ENCODE measurements around the gene KCNH2. TPM values are rescaled to one million over a fixed set of nuclear protein-coding genes. Genes with fewer than 3 reads are reported as not detected.

The KCNH2 gene
- total RNA-seq, 1 experiment from 2014 or later, result 0.84 TPM

- intact Hi-C loops (cut with micrococcal nuclease), result no loop called here
- TF ChIP-seq CTCF (conservative IDR thresholded peaks at IDR 0.05; ENCODE audit: low read depth, low read length), result no peak
- no peak for TF ChIP-seq EZH2 (IDR thresholded peaks at IDR 0.05; ENCODE audit: low read length, unreplicated experiment)
- POLR2A ChIA-PET (ENCODE audit: unreplicated experiment), result no interaction called here
- Histone ChIP-seq H3K9me3 (ENCODE audit: low read length) (no peaks in the 10 kb centered on the region), H3K9ac (ENCODE audit: low read length) (no peak overlapping the region), H2AFZ (ENCODE audit: low read length) (no peak overlapping the region), H3K79me2 (ENCODE audit: low read length) (no peaks in the 10 kb centered on the region), H3K36me3 (ENCODE audit: low read depth, low read length) (no peaks in the 10 kb centered on the region), H3F3A (ENCODE audit: low read length, unreplicated experiment) (no peaks in the 10 kb centered on the region), H3K4me2 (ENCODE audit: low read length) (no peak overlapping the region), H3K4me1 (ENCODE audit: insufficient read depth, low read length) (no peaks in the 10 kb centered on the region), H4K20me1 (ENCODE audit: low read length) (no peaks in the 10 kb centered on the region), H3K27ac (ENCODE audit: low read length) (no peak overlapping the region), H3K4me3 (ENCODE audit: low read length) (no peak overlapping the region), H3K9me2 (replicated peaks; ENCODE audit: low read length) (no peaks in the 10 kb centered on the region), H3K27me3 (ENCODE audit: low read length) (peaks cover 29% of the 10 kb centered on the region)
- no TSS peak for BruUV-seq (replicated peaks)
- no peak for DNase-seq
- no peak for ATAC-seq
- CTCF ChIA-PET, result no interaction called here
Measured at GRCh38 chr7:150982351-150982750, 4.2 kb upstream of the KCNH2 start.

- TF ChIP-seq EZH2 (IDR thresholded peaks at IDR 0.05; ENCODE audit: low read length, unreplicated experiment) (no peak), CTCF (conservative IDR thresholded peaks at IDR 0.05; ENCODE audit: low read depth, low read length) (no peak), EZH2phosphoT487 (IDR thresholded peaks at IDR 0.05; ENCODE audit: borderline replicate concordance, low read length) (no peak)
- BruUV-seq (replicated peaks), result no TSS peak
- Histone ChIP-seq H3K27me3 (ENCODE audit: low read length) (peaks cover 33% of the 10 kb centered on the region), H3K9ac (ENCODE audit: low read length) (no peak overlapping the region), H3K9me2 (replicated peaks; ENCODE audit: low read length) (no peaks in the 10 kb centered on the region), H2AFZ (ENCODE audit: low read length) (no peak overlapping the region), H3K4me3 (ENCODE audit: low read length) (no peak overlapping the region), H3K79me2 (ENCODE audit: low read length) (no peaks in the 10 kb centered on the region), H3F3A (ENCODE audit: low read length, unreplicated experiment) (no peaks in the 10 kb centered on the region), H3K4me1 (ENCODE audit: insufficient read depth, low read length) (no peaks in the 10 kb centered on the region), H3K9me3 (ENCODE audit: low read length) (no peaks in the 10 kb centered on the region), H3K4me2 (ENCODE audit: low read length) (no peak overlapping the region), H3K36me3 (ENCODE audit: low read depth, low read length) (no peaks in the 10 kb centered on the region), H3K27ac (ENCODE audit: low read length) (no peak overlapping the region), H4K20me1 (ENCODE audit: low read length) (no peaks in the 10 kb centered on the region)
- DNase-seq (no peak), ATAC-seq (no peak)
- POLR2A ChIA-PET (ENCODE audit: unreplicated experiment), result no interaction called here
- CTCF ChIA-PET, result no interaction called here
- intact Hi-C loops (cut with micrococcal nuclease), result no loop called here
Measured at GRCh38 chr7:150981644-150982043, 3.5 kb upstream of the KCNH2 start.

- BruUV-seq (replicated peaks), result no TSS peak
- no peak for DNase-seq
- no peaks in the 10 kb centered on the region for H3K9me3 ChIP-seq (ENCODE audit: low read length)
- no peaks in the 10 kb centered on the region for H3K4me1 ChIP-seq (ENCODE audit: insufficient read depth, low read length)
- no peaks in the 10 kb centered on the region for H3K36me3 ChIP-seq (ENCODE audit: low read depth, low read length)
- peaks cover 33% of the 10 kb centered on the region for H3K27me3 ChIP-seq (ENCODE audit: low read length)
- no peak overlapping the region for H3K4me2 ChIP-seq (ENCODE audit: low read length)
- H2AFZ ChIP-seq (ENCODE audit: low read length), result no peak overlapping the region
- intact Hi-C loops (cut with micrococcal nuclease), result no loop called here
- no peak overlapping the region for H3K4me3 ChIP-seq (ENCODE audit: low read length)
- H3F3A ChIP-seq (ENCODE audit: low read length, unreplicated experiment), result no peaks in the 10 kb centered on the region
- CTCF ChIA-PET, result no interaction called here
- no peaks in the 10 kb centered on the region for H3K9me2 ChIP-seq (replicated peaks; ENCODE audit: low read length)
- H4K20me1 ChIP-seq (ENCODE audit: low read length), result no peaks in the 10 kb centered on the region
- no peaks in the 10 kb centered on the region for H3K79me2 ChIP-seq (ENCODE audit: low read length)
- ATAC-seq, result no peak
- H3K27ac ChIP-seq (ENCODE audit: low read length), result no peak overlapping the region
- TF ChIP-seq CTCF (conservative IDR thresholded peaks at IDR 0.05; ENCODE audit: low read depth, low read length), result no peak
- TF ChIP-seq EZH2 (IDR thresholded peaks at IDR 0.05; ENCODE audit: low read length, unreplicated experiment), result no peak
- TF ChIP-seq EZH2phosphoT487 (IDR thresholded peaks at IDR 0.05; ENCODE audit: borderline replicate concordance, low read length), result no peak
- H3K9ac ChIP-seq (ENCODE audit: low read length), result no peak overlapping the region
- POLR2A ChIA-PET (ENCODE audit: unreplicated experiment), result no interaction called here
Measured at GRCh38 chr7:150980663-150981062, 2.5 kb upstream of the KCNH2 start.
